GM04504 (cell line): Measurements from ENCODE around the gene ARMC2.

Experiments used
- DNase-seq: peaks from one replicate; pipeline ENCODE4 v3.0.0-alpha.2; 2012; ENCODE audit warnings: low read depth

ARMC2 gene

GRCh38 chr6:109019911-109020310 lies 171.7 kb downstream of the ARMC2 start:
- DNase-seq, result no peak

- no peak for DNase-seq
These were observed 173.6 kb downstream of the ARMC2 start for GRCh38 chr6:109021870-109022269.

DNA sequence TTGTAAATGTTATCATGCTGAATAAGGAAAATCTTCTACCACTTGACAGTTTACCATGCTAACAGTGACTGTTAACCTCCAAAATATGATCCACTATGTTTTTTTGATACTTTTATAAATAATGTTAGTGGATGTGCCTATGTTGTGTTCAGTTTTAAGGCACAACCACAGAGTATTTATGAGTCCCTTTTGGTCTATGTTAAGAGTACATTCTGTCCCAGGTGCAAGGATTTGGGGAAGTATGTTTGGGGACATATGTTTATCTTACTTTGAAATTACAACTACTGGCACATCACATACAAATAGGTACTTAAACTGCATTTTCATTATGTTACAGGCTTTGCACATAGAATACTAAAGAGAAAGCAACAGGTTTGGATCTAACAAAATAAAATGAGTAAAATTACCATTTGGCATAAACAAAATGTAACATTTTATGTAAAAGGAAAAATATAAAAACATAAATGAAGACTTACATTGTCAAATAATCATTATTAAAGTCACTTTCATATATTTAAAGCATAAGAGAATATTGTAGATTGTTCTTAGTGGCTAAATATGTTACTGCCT lies 175.2 kb downstream of the ARMC2 start:
- DNase-seq, result no peak
